Central memory CD4-positive, alpha-beta T cell (primary cell): ENCODE measurements around the gene MYO5B.
"Not testable (repeated sequence)": the region's sequence is repeated elsewhere in the genome, so short reads cannot be mapped to it uniquely, and the experiment has no call there.

ENCODE experiments used
- DNase-seq: peaks from one replicate; pipeline ENCODE4 v3.0.0; 2022

The MYO5B gene

DNA sequence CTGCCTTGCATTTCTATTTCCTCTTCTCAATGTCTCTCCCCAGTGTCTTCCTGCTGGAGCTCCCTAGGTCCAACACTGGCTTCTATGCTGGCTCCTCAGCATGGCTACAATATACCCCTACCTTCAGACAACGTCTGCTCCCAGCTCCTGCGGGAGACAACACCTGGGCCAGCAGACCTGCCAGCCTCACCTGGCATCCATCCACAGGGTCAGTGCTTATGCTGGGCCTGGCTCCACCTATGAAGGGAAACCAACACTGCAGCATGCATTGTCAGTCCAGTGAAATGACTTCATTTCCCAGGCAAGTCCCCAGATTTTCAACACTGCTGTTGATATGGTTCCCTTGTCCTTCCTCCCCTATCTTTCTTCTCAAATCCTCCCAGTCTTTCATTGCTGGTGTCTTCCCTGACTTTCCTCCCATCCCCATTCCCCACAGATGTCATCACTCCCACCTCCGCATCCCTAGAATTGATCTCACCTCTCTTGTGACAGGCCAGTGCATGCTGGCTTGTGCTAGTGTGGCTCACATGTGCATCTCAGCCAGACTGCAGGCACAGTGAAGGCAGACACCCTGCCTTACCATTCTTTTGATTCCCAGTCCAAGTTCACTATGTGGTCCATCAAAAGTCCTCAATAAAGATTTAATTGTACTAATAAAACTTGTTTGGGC, 98.0 kb downstream of the MYO5B start:
- no peak for DNase-seq

GRCh38 chr18:50094786-50095185, 100.2 kb downstream of the MYO5B start:
- not testable (repeated sequence) for DNase-seq

DNA sequence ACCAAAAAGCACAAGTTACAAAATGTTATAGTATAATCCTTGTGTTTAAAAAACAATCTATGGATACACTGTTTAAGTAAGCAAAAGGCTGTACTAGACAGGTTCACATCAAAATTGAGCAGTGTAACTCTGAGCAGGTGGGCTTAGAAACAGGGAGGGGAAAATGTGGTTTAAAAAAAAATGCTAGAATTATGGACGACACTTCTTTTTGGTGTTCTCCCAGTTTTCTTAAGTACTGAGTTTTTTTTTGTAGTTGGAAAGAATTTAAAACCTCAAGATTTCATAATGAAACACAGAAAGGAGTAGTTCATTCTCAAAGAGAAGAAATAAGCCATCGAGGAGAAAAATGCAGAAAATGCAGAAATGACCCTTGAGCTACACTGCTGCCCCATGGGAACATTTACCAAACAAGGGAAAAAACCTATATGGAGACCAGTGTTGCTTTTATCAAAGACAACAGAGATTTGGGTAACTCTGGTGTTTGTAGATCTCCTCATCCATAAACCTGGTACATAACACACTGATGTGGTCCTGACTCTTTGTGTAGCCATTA, 100.7 kb downstream of the MYO5B start:
- no peak for DNase-seq

DNA sequence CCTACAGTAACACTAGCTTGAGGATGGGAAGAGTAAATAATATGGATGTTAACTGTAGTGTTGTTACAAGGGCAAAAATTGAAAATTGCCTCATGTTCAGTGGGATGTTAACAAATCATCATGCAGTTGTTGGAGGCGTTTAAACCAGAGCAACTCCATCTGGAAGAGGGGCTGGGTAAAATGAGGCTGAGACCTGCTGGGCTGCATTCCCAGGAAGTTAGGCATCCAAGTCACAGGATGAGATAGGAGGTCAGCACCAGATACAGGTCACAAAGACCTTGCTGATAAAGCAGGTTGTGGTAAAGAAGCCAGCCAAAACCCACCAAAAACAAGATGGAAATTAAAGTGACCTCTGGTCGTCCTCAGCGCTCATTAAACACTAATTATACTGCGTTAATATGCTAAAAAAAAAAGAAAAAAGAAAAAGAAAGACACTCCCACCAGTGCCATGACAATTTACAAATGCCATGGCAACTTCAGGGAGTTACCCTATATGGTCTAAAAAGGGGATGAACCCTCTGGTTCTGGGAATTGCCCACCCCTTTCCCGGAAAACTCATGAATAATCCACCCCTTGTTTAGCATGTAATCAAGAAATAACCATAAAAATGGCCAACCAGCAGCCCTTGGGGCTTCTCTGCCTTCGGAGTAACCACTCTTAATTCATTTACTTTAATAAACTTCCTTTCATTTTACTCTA, 101.4 kb downstream of the MYO5B start:
- DNase-seq: no peak

GRCh38 chr18:50092245-50092805, 102.6 kb downstream of the MYO5B start:
- no peak for DNase-seq

DNA sequence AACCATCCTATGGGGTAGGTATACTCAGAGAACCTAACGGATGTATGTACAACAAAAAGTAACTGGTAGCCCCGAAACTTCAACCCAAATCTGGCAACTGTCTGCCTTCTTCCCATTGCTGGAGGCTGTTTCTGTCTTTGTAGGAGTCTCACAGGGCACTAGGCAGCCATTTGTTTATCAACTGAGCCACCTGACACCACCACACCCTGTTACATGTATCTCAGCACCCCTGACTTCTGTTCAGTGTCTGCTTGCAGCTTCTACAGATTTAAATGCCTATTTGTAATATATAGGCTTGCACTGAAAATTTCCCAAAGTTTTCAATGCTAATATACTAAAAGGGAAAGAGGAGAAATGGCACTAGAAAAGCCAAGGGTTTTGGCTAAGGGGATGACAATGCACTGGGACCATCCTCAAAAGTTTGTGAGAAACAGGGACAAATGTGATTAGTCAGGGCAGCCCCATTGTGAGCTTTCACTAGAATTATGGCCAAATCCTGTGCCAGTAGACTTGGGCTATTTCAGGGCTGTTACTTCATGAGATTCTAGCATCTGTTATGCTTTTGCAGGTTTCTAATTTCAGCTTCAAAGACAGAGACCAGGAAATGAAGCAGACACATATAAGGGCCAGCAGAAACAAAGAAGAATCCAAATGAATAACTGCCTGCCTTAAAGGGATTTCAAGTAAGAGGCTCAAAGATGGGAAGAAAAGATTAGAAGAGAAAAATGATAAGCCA, 103.3 kb downstream of the MYO5B start:
- DNase-seq: no peak

DNA sequence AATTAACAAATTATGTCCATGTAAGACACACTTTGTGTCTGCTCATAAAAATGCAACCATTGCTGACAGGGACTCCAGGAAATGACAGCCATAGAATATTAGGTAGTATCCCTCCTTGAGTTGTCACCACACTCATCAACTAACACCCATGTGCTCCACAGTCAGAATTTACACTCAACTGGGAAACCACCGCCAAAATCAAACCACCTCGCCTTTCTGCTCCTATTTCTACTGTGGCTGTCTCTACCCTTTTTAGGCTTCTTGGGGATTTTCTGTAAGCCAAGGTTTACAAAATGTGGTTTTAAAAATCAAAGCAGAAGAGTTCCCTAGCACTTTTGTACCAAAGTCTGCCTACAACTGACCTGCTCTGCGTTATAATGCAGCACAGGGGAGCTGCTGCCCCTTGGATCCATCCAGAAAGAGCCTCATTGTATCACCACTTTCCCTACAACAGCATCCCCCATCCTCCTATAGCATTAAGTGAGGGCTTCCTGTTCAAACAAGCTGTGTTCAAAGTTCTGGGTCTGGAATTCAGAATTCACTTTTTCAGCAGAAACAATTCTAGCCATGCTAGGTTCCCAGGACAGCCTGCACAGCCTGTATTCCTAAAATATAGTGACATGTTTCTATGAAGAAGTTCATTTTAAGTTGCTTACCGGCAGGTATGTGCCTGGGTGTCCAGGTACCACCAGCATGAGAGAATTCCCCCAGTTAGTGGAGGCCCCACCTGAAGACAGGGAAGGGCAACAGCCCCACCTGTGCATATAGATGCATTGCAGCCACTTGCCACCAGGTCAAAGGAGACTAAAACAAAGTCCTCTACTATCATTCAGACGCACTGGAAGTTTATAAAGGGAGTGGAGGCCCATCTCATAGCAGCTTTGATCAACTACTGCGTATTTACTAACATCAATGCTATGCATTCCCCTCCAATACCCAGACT, 104.3 kb downstream of the MYO5B start:
- DNase-seq: no peak

DNA sequence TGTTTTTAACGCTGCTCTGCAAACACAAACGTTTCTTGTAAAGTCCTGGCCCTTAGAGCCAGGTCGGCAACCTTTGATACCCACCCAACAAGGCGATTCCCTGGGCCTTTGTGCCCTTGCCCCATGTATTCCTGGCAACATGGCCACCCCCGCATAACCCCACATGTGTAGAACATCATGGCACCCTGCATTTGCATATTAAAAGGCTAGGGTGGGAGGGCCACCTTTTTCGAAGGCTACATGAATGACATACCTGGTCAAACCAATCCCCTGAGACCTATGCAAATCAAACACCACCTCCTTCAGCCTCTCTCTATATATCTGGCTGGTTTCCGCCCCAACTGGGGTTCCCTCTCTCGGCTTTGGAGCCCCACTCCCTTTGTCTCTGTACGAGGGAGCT, 105.2 kb downstream of the MYO5B start:
- DNase-seq: no peak

DNA sequence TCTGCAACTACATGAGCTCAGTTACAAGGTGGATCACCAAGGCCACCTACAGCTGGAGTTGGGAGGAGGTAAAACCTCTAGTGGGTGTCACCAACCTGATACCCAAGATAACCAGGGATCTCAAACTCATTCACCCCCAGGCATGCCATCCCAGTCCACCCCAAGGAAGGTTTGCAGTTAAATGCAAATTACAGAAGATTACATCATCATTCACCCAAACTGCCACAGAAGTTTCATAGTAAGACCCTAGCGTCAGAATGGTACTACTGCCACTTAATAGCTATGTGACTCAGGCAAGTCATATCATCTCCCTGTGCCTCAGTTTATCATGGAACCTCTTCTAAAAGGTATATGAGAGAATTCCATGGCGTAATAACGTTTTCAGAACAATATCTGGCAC, 111.2 kb downstream of the MYO5B start:
- DNase-seq: no peak

GRCh38 chr18:50080932-50081560, 113.9 kb downstream of the MYO5B start:
- DNase-seq: no peak

GRCh38 chr18:50080316-50080715, 114.6 kb downstream of the MYO5B start:
- no peak for DNase-seq

- no peak for DNase-seq
Measured at GRCh38 chr18:50079571-50080295, 115.2 kb downstream of the MYO5B start.

- no peak for DNase-seq
Measured at GRCh38 chr18:50076277-50076676, 118.7 kb downstream of the MYO5B start.

DNA sequence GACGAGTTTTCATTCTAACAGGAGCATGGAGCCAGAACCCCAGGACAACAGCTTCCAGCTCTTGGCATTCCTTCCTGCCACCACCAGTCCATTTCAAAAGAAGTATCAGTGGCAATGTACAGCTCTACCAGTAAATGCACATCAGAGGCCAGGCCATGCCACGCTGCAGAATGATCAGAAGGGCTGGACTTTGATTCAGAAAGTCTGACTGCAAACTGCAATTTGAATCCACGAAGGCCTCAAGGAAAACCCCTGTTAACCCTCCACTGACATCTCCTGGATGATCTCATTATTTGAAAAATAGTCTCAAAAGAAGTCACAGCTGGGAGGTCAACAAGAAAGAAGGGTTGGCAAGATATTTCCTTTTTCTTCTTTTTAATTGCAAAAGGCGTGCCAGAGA, 119.2 kb downstream of the MYO5B start:
- DNase-seq: no peak

GRCh38 chr18:50074404-50074803, 120.5 kb downstream of the MYO5B start:
- no peak for DNase-seq

GRCh38 chr18:50073319-50073718, 121.6 kb downstream of the MYO5B start:
- DNase-seq: no peak

- DNase-seq: no peak
Measured at GRCh38 chr18:50072146-50072545, 122.8 kb downstream of the MYO5B start.

DNA sequence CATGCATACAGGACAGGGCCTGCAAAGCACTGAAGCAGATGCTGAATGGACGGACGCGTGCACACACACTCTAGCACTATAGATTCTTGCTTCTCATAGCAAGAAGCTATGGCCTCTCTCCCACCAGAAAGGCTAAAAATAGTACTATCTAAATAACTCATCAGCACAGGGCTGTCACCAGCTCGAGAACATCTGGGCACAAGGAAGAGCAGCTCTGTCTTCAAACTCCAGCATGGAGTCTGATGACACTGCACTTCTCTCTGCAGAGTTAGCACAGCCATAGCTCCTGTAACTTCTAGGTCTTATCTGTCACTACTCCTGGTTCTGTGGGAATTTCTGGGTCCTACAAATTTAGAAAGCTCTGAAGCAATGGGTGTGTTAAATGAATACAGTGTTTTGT, 123.5 kb downstream of the MYO5B start:
- DNase-seq: no peak

- no peak for DNase-seq
Measured at GRCh38 chr18:50069422-50069821, 125.5 kb downstream of the MYO5B start.

DNA sequence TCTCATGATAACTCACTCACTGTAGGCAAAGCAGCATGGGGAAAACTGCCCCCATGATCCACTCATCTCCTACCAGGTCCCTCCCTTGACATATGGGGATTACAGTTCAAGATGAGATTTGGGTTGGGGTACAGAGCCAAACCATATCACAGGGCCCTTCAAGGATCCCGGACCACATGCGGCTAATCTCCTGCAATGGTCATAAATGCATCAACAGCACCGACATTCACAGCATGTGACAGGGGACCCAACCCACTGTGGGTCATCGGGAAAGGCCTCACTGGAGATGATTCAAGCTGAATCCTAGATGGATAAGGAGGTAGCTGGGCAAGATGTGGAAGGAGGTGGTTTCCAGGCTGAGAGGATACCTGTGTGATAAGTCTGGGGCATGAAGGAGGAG, 129.4 kb downstream of the MYO5B start:
- no peak for DNase-seq

DNA sequence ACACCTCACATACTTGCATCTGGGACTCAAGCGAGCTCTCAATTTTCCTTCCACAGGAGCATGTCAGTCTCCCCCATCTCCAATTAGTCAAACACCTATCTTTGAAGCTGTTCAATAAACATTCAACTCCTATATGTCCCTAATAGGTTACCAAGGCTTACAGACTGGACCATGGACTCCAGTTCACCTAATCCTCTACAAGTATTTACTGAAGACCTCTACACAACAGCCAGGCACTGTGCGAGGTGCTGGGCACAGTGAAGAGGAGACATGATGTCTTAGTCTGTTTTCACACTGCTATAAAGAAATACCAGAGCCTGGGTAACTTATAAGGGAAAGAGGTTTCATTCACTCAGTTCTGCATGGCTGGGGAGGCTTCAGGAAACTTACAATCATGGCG, 129.9 kb downstream of the MYO5B start:
- DNase-seq: no peak
